ENCODE results near the gene KIF15.

GRCh38 chr3:44832965-44833364 lies 71.4 kb downstream of the KIF15 start:
- TF ChIP-seq SUZ12 (IDR thresholded peaks at IDR 0.05) (no peak), ELF4 (IDR thresholded peaks at IDR 0.05) (no peak), NFRKB (IDR thresholded peaks at IDR 0.05) (no peak), CTBP1 (IDR thresholded peaks at IDR 0.05; ENCODE audit: borderline replicate concordance) (no peak), SP1 (IDR thresholded peaks at IDR 0.05) (no peak), LEF1 (IDR thresholded peaks at IDR 0.05; ENCODE audit: borderline replicate concordance) (no peak), ARNT (IDR thresholded peaks at IDR 0.05) (no peak), FOXK2 (IDR thresholded peaks at IDR 0.05) (no peak), PKNOX1 (IDR thresholded peaks at IDR 0.05) (no peak), BHLHE40 (IDR thresholded peaks at IDR 0.05; ENCODE audit: borderline replicate concordance) (no peak), FOXA1 (IDR thresholded peaks at IDR 0.05) (no peak), FOXM1 (IDR thresholded peaks at IDR 0.05; ENCODE audit: borderline replicate concordance) (no peak)
